Stimulated activated CD4-positive, alpha-beta T cell treated with anti-CD3 and anti-CD28 coated beads, Interleukin-15, amount 100 ng/mL, for 48 hours (primary cell): ENCODE data around the gene WIZ.
A peak's percentile ranks its signal among the peaks of the same experiment; 100 is the strongest.
"Not testable (repeated sequence)": the region's sequence is repeated elsewhere in the genome, so short reads cannot be mapped to it uniquely, and the experiment has no call there.

Source experiments
- DNase-seq, 2 donors: peaks; one replicate each; pipeline ENCODE4 v3.0.0-alpha.2; 2020; ENCODE audit warnings: low read depth in 2 of 2

WIZ gene

GRCh38 chr19:15428956-15429824 lies 20.6 kb downstream of the WIZ start:
- no peak for DNase-seq

- no peak for DNase-seq
Measured at GRCh38 chr19:15427991-15428471, 21.7 kb downstream of the WIZ start.

GRCh38 chr19:15427350-15427700 lies 22.4 kb downstream of the WIZ start:
- DNase-seq: no peak

GRCh38 chr19:15426485-15427349 lies 23.0 kb downstream of the WIZ start:
- no peak for DNase-seq

- no peak for DNase-seq
Measured at GRCh38 chr19:15425321-15425950, 24.3 kb downstream of the WIZ start.

GRCh38 chr19:15424692-15425272 lies 25.0 kb downstream of the WIZ start:
- DNase-seq: no peak

GRCh38 chr19:15424121-15424520 lies 25.6 kb downstream of the WIZ start:
- DNase-seq: no peak

GRCh38 chr19:15423130-15423529 lies 26.6 kb downstream of the WIZ start:
- DNase-seq: no peak

GRCh38 chr19:15422296-15423075 lies 27.3 kb downstream of the WIZ start:
- DNase-seq: no peak

GRCh38 chr19:15421721-15422260 lies 28.0 kb downstream of the WIZ start:
- DNase-seq: no peak

GRCh38 chr19:15421136-15421695 lies 28.5 kb downstream of the WIZ start:
- no peak for DNase-seq

- no peak for DNase-seq
Measured at GRCh38 chr19:15419413-15420025, 30.2 kb downstream of the WIZ start.

- DNase-seq: peak; percentile 98
Measured at GRCh38 chr19:15418579-15419412, 31.0 kb downstream of the WIZ start, which contains the start of gene AKAP8L. TSS of gene AKAP8L (minus strand) at chr19:15418988. CDS start at chr19:15418923, 65 bp downstream.

GRCh38 chr19:15418231-15418578 lies 31.6 kb downstream of the WIZ start:
- DNase-seq: no peak

- DNase-seq: no peak
Measured at GRCh38 chr19:15417699-15418098, 32.1 kb downstream of the WIZ start.

- DNase-seq: no peak
Measured at GRCh38 chr19:15412832-15413231, 36.9 kb downstream of the WIZ start.

GRCh38 chr19:15411351-15411750 lies 38.4 kb downstream of the WIZ start:
- DNase-seq: not testable (repeated sequence)

GRCh38 chr19:15404780-15405211 lies 45.0 kb downstream of the WIZ start:
- DNase-seq: no peak
